K562 (cell line): Measurements from ENCODE around the gene HACL1. TPM values are rescaled to one million over a fixed set of nuclear protein-coding genes. Genes with fewer than 3 reads are reported as not detected.

Experiments
- ATAC-seq: fragments of 200-7000 bp; cut with Tn5 transposase; 3 replicates; pipeline ENCODE4 v1.9.1; 2020; ENCODE audit warnings: moderate library complexity
- BruUV-seq: library from RNA; stranded (reverse); fragments of 400-500 nt; replicated peaks from 2 replicates; lab custom pipeline; 2021; lab: Mats Ljungman, UMichigan
- CTCF ChIA-PET: fragments of 300-600 bp; formaldehyde crosslinking; extraction: SDS; loops from one replicate; lab custom pipeline; 2021; ENCODE audit warnings: low intra/inter-chr PET ratio; lab: Yijun Ruan, JAX
- POLR2A ChIA-PET: fragments of 300-600, 350-650 bp; sonication (Branson Sonifier 250); formaldehyde crosslinking; extraction: SDS; loops from one replicate; lab custom pipeline; 2021; ENCODE audit warnings: antibody characterized with exemption, inconsistent platforms; lab: Yijun Ruan, JAX
- DNase-seq, 4 experiments: peaks; one replicate each; pipeline versions ENCODE4 v3.0.0 to v3.0.0-alpha.2; 2011 to 2018; ENCODE audit warnings: low spot score in 3 of 4, mixed read lengths in 3 of 4; ENCODE audit errors: extremely low read depth in 1 of 4
- FAIRE-seq: peaks from 2 replicates; lab custom pipeline; 2011; peaks lifted over from hg19 to GRCh38; lab: Jason Lieb, UNC
- H2AFZ ChIP-seq: 2 replicates; pipeline ENCODE4 v1.6.0; 2011; ENCODE audit warnings: low read depth, low read length, control low read depth, inconsistent platforms
- H3K27ac ChIP-seq: fragments of 200-600 bp; 3 replicates; pipeline ENCODE4 v1.8.0; 2011; ENCODE audit warnings: low read depth, mild to moderate bottlenecking, control low read depth, inconsistent platforms, low read length, moderate library complexity, mixed read lengths; ENCODE audit errors: extremely low read depth
- H3K27me3 ChIP-seq, 2 experiments: fragments of 300-600 bp in 1 of 2; 2 replicates in 1 of 2; 3 replicates in 1 of 2; pipeline versions ENCODE4 v1.6.0 to v1.8.0; 2011; ENCODE audit warnings: inconsistent platforms in 2 of 2, low read length in 2 of 2, mild to moderate bottlenecking in 1 of 2, mixed read lengths in 1 of 2, moderate library complexity in 1 of 2; ENCODE audit not compliant: control insufficient read depth in 2 of 2, insufficient read depth in 2 of 2
- H3K36me3 ChIP-seq: fragments of 300-600 bp; 3 replicates; pipeline ENCODE4 v1.8.0; 2011; ENCODE audit warnings: mild to moderate bottlenecking, low read length, inconsistent platforms; ENCODE audit not compliant: control insufficient read depth, insufficient read depth
- H3K4me1 ChIP-seq, 2 experiments: fragments of 200-600 bp in 1 of 2; replicated peaks in 1 of 2; 2 replicates in 1 of 2; 3 replicates in 1 of 2; pipeline versions ENCODE4 v1.5.1 to v1.8.0; 2011; ENCODE audit warnings: inconsistent platforms in 2 of 2, low read length in 2 of 2, mild to moderate bottlenecking in 1 of 2, mixed read lengths in 1 of 2, moderate library complexity in 1 of 2; ENCODE audit not compliant: control insufficient read depth in 2 of 2, insufficient read depth in 2 of 2
- H3K4me2 ChIP-seq: 2 replicates; pipeline ENCODE4 v1.6.1; 2011; ENCODE audit warnings: low read length, control low read depth, inconsistent platforms, mixed read lengths; ENCODE audit not compliant: insufficient read depth
- H3K4me3 ChIP-seq: fragments of 200-600 bp; sonication (generic), shearing (Covaris generic); 2 replicates; pipeline ENCODE4 v1.5.1; 2016; ENCODE audit warnings: control low read depth, inconsistent platforms
- H3K79me2 ChIP-seq: fragments of 200-600 bp; 3 replicates; pipeline ENCODE4 v1.8.0; 2011; ENCODE audit warnings: low read length, inconsistent platforms; ENCODE audit not compliant: control insufficient read depth, insufficient read depth
- H3K9ac ChIP-seq, 2 experiments: 2 replicates each; pipeline versions ENCODE4 v1.6.0 to v1.6.1; 2011; ENCODE audit warnings: low read depth in 2 of 2, low read length in 2 of 2, control low read depth in 1 of 2, inconsistent platforms in 1 of 2, mild to moderate bottlenecking in 1 of 2, mixed read lengths in 1 of 2; ENCODE audit not compliant: insufficient read depth in 1 of 2
- H3K9me1 ChIP-seq: one replicate; pipeline ENCODE4 v1.6.0; 2011; ENCODE audit warnings: inconsistent platforms, mild to moderate bottlenecking, low read length, moderate library complexity; ENCODE audit not compliant: control insufficient read depth, insufficient read depth
- H3K9me3 ChIP-seq: replicated peaks from 2 replicates; pipeline ENCODE4 v1.5.1; 2011; ENCODE audit warnings: low read depth, low read length, inconsistent platforms; ENCODE audit not compliant: control insufficient read depth, insufficient read depth
- H4K20me1 ChIP-seq: replicated peaks from 2 replicates; pipeline ENCODE4 v1.6.1; 2011; ENCODE audit warnings: low read length, inconsistent platforms, mixed read lengths; ENCODE audit not compliant: control insufficient read depth, insufficient read depth
- ETV6 ChIP-seq, 3 experiments: fragments of 150-350 bp in 1 of 3; sonication (generic) in 1 of 3; formaldehyde crosslinking in 1 of 3; IDR thresholded peaks; 2 replicates each; pipeline versions ENCODE4 v1.6.1 to v1.8.0; 2014 to 2022; ENCODE audit warnings: borderline replicate concordance in 2 of 3, low read depth in 2 of 3, antibody characterized with exemption in 1 of 3, low read length in 1 of 3, mild to moderate bottlenecking in 1 of 3, missing genetic modification reagents in 1 of 3
- ZNF253 ChIP-seq: fragments of 250-450 bp; sonication (Bioruptor Pico); conservative IDR thresholded peaks from 2 replicates; pipeline ENCODE4 v1.6.1; 2021; ENCODE audit warnings: mild to moderate bottlenecking
- in situ Hi-C: fragments of 300-500 bp; cut with MboI; formaldehyde crosslinking; loops from 4 replicates; pipeline ENCODE4 v1.15.0; 2018; ENCODE audit warnings: inconsistent platforms, mixed read lengths
- intact Hi-C: fragments of 100-400 bp; cut with micrococcal nuclease; formaldehyde crosslinking; loops from 2 replicates; pipeline ENCODE4 v1.14.2; 2022
- polyA plus RNA-seq, 8 experiments: library from polyadenylated mRNA; depleted of rRNA in 4 of 8; stranded (reverse) in 5 of 8; unstranded in 3 of 8; fragments of >200 nt; fragmentation: Nextera tagmentation in 2 of 8; fragmentation: Illumina TruSeq in 1 of 8; extraction: Ambion mirVana in 2 of 8; extraction: Trizol in 1 of 8; gene quantifications; 2 replicates each; pipeline versions ENCODE4 v1.2.1 to v1.2.3, GENCODE V29; 2011 to 2014; ENCODE audit warnings: inconsistent platforms in 1 of 8, missing spikeins in 1 of 8
- total RNA-seq, 7 experiments: library from RNA; depleted of rRNA in 6 of 7; stranded (reverse); fragments of >200 nt in 6 of 7; fragmentation: Illumina TruSeq in 2 of 7; extraction: Trizol in 2 of 7; gene quantifications; 2 replicates each; pipeline versions ENCODE4 v1.2.1 to v1.2.3, GENCODE V29; 2011 to 2021; ENCODE audit warnings: low replicate concordance in 1 of 7
- TF ChIP-seq, protein P1 (sequence below): fragments of 450-650 bp; formaldehyde crosslinking; IDR thresholded peaks from 2 replicates; pipeline ENCODE4 v1.4.0; 2020; ENCODE audit warnings: mild to moderate bottlenecking, mixed read lengths

Gene HACL1
- total and polyA plus RNA-seq, 9 of the 15 experiments (the other 6 are each of a cell fraction or from before 2014, with no cell fraction given), result 18.9 to 61.5 (median 30.5) TPM

DNA sequence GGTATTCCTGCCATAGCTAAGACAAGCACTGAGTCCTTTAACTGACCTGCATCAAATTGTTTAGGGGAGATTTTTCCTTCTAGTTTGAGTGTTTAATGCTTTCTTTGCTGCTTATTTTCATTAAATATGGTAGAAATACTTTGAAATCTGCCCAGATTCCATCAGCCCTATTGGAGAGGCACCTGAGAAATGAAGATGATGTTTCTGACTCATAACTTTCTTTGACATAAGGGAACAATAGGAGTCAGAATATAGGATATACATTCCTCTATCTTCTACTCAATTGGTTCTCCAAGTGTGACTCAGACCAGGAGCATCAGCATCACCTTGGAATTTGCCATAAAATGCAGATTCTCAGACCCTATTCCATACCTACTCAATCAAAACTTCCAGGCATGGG lies 27.6 kb upstream of the HACL1 start:
- peaks cover 7 to 12% of the 10 kb centered on the region in 2 experiments; a peak in 4 of 5 replicates for H3K4me1 ChIP-seq
- FAIRE-seq (no peak), ATAC-seq (no peak), DNase-seq (no peak)
- H3K79me2 ChIP-seq, result no peaks in the 10 kb centered on the region
- no TSS peak for BruUV-seq
- in situ Hi-C loops (loop anchor here (10.0 to 25.0 kb wide), 2 partner anchors 616 to 908 kb away; no protein-coding TSS in a partner anchor), intact Hi-C loops (no loop called here)
- no peaks in the 10 kb centered on the region for H3K9me3 ChIP-seq
- ChIA-PET CTCF (interaction anchor here (0.7 to 1.7 kb wide), 2 partner anchors 420 to 619 kb away, joined by 3 to 7 read pairs; no protein-coding TSS in a partner anchor), POLR2A (interaction anchor here (0.6 kb wide), 1 partner anchor 180 kb away, joined by 3 read pairs; no protein-coding TSS in a partner anchor)
- no peaks in the 10 kb centered on the region for H3K9me1 ChIP-seq
- H3K36me3 ChIP-seq, result no peaks in the 10 kb centered on the region
- no peak for TF ChIP-seq ZNF253
- TF ChIP-seq, protein P1, sequence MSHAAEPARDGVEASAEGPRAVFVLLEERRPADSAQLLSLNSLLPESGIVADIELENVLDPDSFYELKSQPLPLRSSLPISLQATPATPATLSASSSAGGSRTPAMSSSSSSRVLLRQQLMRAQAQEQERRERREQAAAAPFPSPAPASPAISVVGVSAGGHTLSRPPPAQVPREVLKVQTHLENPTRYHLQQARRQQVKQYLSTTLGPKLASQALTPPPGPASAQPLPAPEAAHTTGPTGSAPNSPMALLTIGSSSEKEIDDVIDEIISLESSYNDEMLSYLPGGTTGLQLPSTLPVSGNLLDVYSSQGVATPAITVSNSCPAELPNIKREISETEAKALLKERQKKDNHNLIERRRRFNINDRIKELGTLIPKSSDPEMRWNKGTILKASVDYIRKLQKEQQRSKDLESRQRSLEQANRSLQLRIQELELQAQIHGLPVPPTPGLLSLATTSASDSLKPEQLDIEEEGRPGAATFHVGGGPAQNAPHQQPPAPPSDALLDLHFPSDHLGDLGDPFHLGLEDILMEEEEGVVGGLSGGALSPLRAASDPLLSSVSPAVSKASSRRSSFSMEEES, result no peak
- no peak for TF ChIP-seq ETV6 (IDR thresholded peaks at IDR 0.05; ENCODE audit: borderline replicate concordance in 1 of 2, low read depth in 2 of 2, low read length in 1 of 2)
- no peak for TF ChIP-seq ETV6 (CRISPR knock-in tag; IDR thresholded peaks at IDR 0.05; ENCODE audit: borderline replicate concordance)
- no peak overlapping the region for H3K27ac ChIP-seq
- no peak overlapping the region for H3K9ac ChIP-seq
- H3K4me2 ChIP-seq, result no peak overlapping the region
- no peaks in the 10 kb centered on the region for H3K27me3 ChIP-seq
- no peak overlapping the region for H3K4me3 ChIP-seq
- H4K20me1 ChIP-seq, result no peaks in the 10 kb centered on the region
- H2AFZ ChIP-seq, result no peak overlapping the region
